ENCODE measurements around the gene UBE2O.

The UBE2O gene

GRCh38 chr17:76472726-76473125 is 19.8 kb upstream of the UBE2O start:
- Histone ChIP-seq H3K9ac (no peak overlapping the region), H3K4me2 (ENCODE audit: low read length) (no peak overlapping the region), H3K4me1 (no peaks in the 10 kb centered on the region)

DNA sequence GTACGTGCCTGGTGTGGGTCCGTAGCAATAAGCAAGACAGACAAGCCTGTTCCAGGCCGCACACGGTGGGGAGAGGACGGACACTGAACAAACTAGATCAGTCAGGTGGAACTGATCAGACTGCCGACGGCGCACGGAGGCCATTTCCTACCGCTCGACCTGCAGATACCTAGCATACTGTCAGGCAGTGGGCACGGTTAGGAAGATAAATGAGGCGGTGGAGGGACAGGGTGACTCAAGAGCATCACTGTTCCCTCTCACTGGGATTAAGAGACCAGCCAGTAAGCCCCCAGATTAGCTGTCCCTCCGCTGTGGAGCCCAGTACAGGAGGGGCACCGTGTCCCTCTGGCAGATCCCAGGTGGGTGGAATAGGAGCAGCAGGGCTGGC is 19.3 kb upstream of the UBE2O start:
- H3K79me2 ChIP-seq, result no peaks in the 10 kb centered on the region
- H3K4me2 ChIP-seq (ENCODE audit: low read length), result no peak overlapping the region
- no peak overlapping the region for H3K27ac ChIP-seq
- H3K9me3 ChIP-seq (ENCODE audit: control insufficient read depth, low read length), result no peaks in the 10 kb centered on the region
- H3K4me3 ChIP-seq (ENCODE audit: low read depth, low read length), result no peak overlapping the region
- no peak overlapping the region for H3K9ac ChIP-seq
- TF ChIP-seq, protein P1, sequence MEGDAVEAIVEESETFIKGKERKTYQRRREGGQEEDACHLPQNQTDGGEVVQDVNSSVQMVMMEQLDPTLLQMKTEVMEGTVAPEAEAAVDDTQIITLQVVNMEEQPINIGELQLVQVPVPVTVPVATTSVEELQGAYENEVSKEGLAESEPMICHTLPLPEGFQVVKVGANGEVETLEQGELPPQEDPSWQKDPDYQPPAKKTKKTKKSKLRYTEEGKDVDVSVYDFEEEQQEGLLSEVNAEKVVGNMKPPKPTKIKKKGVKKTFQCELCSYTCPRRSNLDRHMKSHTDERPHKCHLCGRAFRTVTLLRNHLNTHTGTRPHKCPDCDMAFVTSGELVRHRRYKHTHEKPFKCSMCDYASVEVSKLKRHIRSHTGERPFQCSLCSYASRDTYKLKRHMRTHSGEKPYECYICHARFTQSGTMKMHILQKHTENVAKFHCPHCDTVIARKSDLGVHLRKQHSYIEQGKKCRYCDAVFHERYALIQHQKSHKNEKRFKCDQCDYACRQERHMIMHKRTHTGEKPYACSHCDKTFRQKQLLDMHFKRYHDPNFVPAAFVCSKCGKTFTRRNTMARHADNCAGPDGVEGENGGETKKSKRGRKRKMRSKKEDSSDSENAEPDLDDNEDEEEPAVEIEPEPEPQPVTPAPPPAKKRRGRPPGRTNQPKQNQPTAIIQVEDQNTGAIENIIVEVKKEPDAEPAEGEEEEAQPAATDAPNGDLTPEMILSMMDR (IDR thresholded peaks at IDR 0.05), result no peak
- H2AFZ ChIP-seq, result no peak overlapping the region
- H3K36me3 ChIP-seq (ENCODE audit: control insufficient read depth, insufficient read depth, low read length), result no peaks in the 10 kb centered on the region
- no peaks in the 10 kb centered on the region for H3K27me3 ChIP-seq (ENCODE audit: control insufficient read depth, insufficient read depth, low read length)
- H3K4me1 ChIP-seq, result no peaks in the 10 kb centered on the region

More at GRCh38 chr17:76472726-76473125, 19.8 kb upstream of the UBE2O start:
- no peaks in the 10 kb centered on the region for H3K36me3 ChIP-seq (ENCODE audit: control insufficient read depth, insufficient read depth, low read length)
- H3K9me3 ChIP-seq (ENCODE audit: control insufficient read depth, low read length), result no peaks in the 10 kb centered on the region
- H3K27ac ChIP-seq, result no peak overlapping the region
- H3K27me3 ChIP-seq (ENCODE audit: control insufficient read depth, insufficient read depth, low read length), result no peaks in the 10 kb centered on the region
- no peaks in the 10 kb centered on the region for H3K79me2 ChIP-seq
- H3K4me3 ChIP-seq (ENCODE audit: low read depth, low read length), result no peak overlapping the region
- H2AFZ ChIP-seq, result no peak overlapping the region
- TF ChIP-seq, protein P1 (IDR thresholded peaks at IDR 0.05), result no peak

DNA sequence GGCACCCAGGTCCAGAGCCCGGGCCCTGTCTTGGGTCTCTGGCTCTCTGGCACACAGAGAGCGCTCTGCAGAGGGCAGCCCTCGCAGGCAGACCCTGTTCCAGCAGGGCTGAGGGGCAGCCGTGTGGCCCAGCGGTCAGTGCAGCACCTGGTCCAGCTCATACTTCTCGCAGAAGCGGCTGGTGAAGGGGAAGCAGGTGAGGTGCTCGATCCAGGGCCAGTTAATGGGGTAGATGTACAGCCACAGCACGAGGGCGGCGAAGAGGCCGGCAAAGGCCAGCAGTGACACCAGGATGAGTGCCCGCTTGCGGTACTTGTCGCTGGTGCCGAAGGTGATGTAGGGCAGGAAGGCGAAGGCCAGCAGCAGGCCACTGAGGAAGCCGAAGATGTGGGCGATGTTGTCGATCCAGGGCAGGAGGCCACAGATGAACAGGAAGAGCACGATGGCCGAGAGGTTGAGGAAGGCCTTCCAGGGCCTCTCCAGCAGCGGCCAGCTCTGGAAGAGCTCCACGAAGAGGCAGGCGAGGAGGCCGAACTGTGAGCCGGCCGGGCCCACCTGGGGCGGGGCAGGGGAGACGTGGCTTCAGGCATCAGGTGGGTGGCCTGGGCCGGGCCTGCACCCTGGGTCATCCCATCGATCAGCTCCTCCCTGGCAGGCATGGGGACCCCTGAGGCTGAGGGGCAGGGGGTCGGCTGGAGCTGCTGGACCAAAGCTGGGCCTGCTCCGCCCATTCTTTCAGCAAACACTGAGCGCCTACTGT is 18.7 kb upstream of the UBE2O start:
- no peaks in the 10 kb centered on the region for H3K9me3 ChIP-seq (ENCODE audit: control insufficient read depth, low read length)
- H3K4me2 ChIP-seq (ENCODE audit: low read length), result no peak overlapping the region
- H3K79me2 ChIP-seq, result no peaks in the 10 kb centered on the region
- H3K27me3 ChIP-seq (ENCODE audit: control insufficient read depth, insufficient read depth, low read length), result no peaks in the 10 kb centered on the region
- TF ChIP-seq, protein P1 (IDR thresholded peaks at IDR 0.05), result no peak
- no peak overlapping the region for H2AFZ ChIP-seq
- H3K4me1 ChIP-seq, result no peaks in the 10 kb centered on the region
- no peak overlapping the region for H3K27ac ChIP-seq
- H3K4me3 ChIP-seq (ENCODE audit: low read depth, low read length), result no peak overlapping the region
- H3K36me3 ChIP-seq (ENCODE audit: control insufficient read depth, insufficient read depth, low read length), result no peaks in the 10 kb centered on the region
- no peak overlapping the region for H3K9ac ChIP-seq

- Histone ChIP-seq H3K4me2 (ENCODE audit: low read length) (no peak overlapping the region), H3K27me3 (ENCODE audit: control insufficient read depth, insufficient read depth, low read length) (no peaks in the 10 kb centered on the region), H3K4me3 (ENCODE audit: low read depth, low read length) (no peak overlapping the region), H3K9me3 (ENCODE audit: control insufficient read depth, low read length) (no peaks in the 10 kb centered on the region), H3K79me2 (no peaks in the 10 kb centered on the region), H2AFZ (no peak overlapping the region), H3K36me3 (ENCODE audit: control insufficient read depth, insufficient read depth, low read length) (no peaks in the 10 kb centered on the region), H3K27ac (no peak overlapping the region), H3K4me1 (no peaks in the 10 kb centered on the region), H3K9ac (no peak overlapping the region)
- TF ChIP-seq, protein P1 (IDR thresholded peaks at IDR 0.05), result no peak
Observed at GRCh38 chr17:76469991-76470739, 17.2 kb upstream of the UBE2O start.
